CD4-positive, alpha-beta T cell (primary cell): ENCODE data around the gene DNASE1L2. TPM values are rescaled to one million over a fixed set of nuclear protein-coding genes. Genes with fewer than 3 reads are reported as not detected.
A peak's percentile ranks its signal among the peaks of the same experiment; 100 is the strongest.

Experiments used
- ATAC-seq: fragments of 200-7000 bp; cut with Tn5 transposase; one replicate; pipeline ENCODE4 v1.10.0; 2022; ENCODE audit warnings: mild to moderate bottlenecking; ENCODE audit not compliant: poor library complexity
- CTCF ChIA-PET: fragments of 350-600 bp; sonication (Branson Sonifier 250); formaldehyde crosslinking; loops from one replicate; lab custom pipeline; 2021; ENCODE audit warnings: antibody characterized with exemption, inconsistent platforms; lab: Charles Lee
- POLR2A ChIA-PET: fragments of 350-600 bp; sonication (Branson Sonifier 250); formaldehyde crosslinking; loops from one replicate; lab custom pipeline; 2021; ENCODE audit warnings: antibody characterized with exemption, inconsistent platforms; lab: Charles Lee
- DNase-seq, 14 experiments: peaks; one replicate each; pipeline ENCODE4 v3.0.0-alpha.2; 2013 to 2020; ENCODE audit warnings: mixed read lengths in 2 of 14
- H3K27ac ChIP-seq, 2 donors: one replicate each; pipeline versions ENCODE4 v1.5.1 to v1.7.0; 2013; ENCODE audit warnings: low read length in 2 of 2, low read depth in 1 of 2, mild to moderate bottlenecking in 1 of 2
- H3K27me3 ChIP-seq, 2 experiments: 1 replicate in 1 of 2; 2 replicates in 1 of 2; pipeline versions ENCODE4 v1.6.1 to v1.7.0; 2013; ENCODE audit warnings: low read length in 2 of 2, control low read depth in 1 of 2, mild to moderate bottlenecking in 1 of 2, moderate library complexity in 1 of 2; ENCODE audit not compliant: insufficient read depth in 2 of 2, control insufficient read depth in 1 of 2
- H3K36me3 ChIP-seq: one replicate; pipeline ENCODE4 v1.6.1; 2013; ENCODE audit warnings: low read length, control low read depth; ENCODE audit not compliant: insufficient read depth
- H3K4me1 ChIP-seq: one replicate; pipeline ENCODE4 v1.6.1; 2013; ENCODE audit warnings: low read length, control low read depth; ENCODE audit not compliant: insufficient read depth
- H3K4me3 ChIP-seq: one replicate; pipeline ENCODE4 v1.5.1; 2013; ENCODE audit warnings: mild to moderate bottlenecking, low read length, moderate library complexity
- H3K9me3 ChIP-seq, 2 experiments: 1 replicate in 1 of 2; 2 replicates in 1 of 2; pipeline versions ENCODE4 v1.6.1 to v1.7.0; 2013; ENCODE audit warnings: low read length in 2 of 2, mild to moderate bottlenecking in 2 of 2, control low read depth in 1 of 2, moderate library complexity in 1 of 2; ENCODE audit not compliant: control insufficient read depth in 1 of 2, insufficient read depth in 1 of 2
- H3K27ac Mint-ChIP-seq: one replicate; pipeline ENCODE4 v1.8.0; 2020; ENCODE audit warnings: mixed read lengths
- H3K27me3 Mint-ChIP-seq: one replicate; pipeline ENCODE4 v1.8.0; 2021; ENCODE audit warnings: mixed read lengths
- H3K36me3 Mint-ChIP-seq: one replicate; pipeline ENCODE4 v1.8.0; 2021; ENCODE audit warnings: low read depth, mixed read lengths
- H3K4me1 Mint-ChIP-seq: one replicate; pipeline ENCODE4 v1.8.0; 2021; ENCODE audit warnings: low read depth, mixed read lengths
- H3K4me3 Mint-ChIP-seq: one replicate; pipeline ENCODE4 v1.8.0; 2020; ENCODE audit warnings: mild to moderate bottlenecking, mixed read lengths
- H3K9me3 Mint-ChIP-seq: one replicate; pipeline ENCODE4 v1.8.0; 2020; ENCODE audit warnings: mixed read lengths
- intact Hi-C, 2 experiments: fragments of 100-400 bp; cut with DNase I in 1 of 2; cut with micrococcal nuclease in 1 of 2; formaldehyde crosslinking; loops; one replicate each; pipeline versions ENCODE4 v1.15.1 to v1.9.0; 2023 to 2025; cut with DNase I, micrococcal nuclease
- total RNA-seq, 174 experiments: library from RNA in 2 of 174; stranded (reverse) in 2 of 174; gene quantifications; one replicate each; pipeline ENCODE4 v1.2.3 and lab custom pipeline; 2021 to 2026
- TF ChIP-seq, protein P1 (sequence below): fragments of 200-600 bp; IDR thresholded peaks from one replicate; pipeline ENCODE4 v1.8.0; 2022; ENCODE audit warnings: antibody characterized with exemption, mild to moderate bottlenecking

DNASE1L2 gene
- total RNA-seq, 2 experiments from 2014 or later = 0.22 to 0.36 TPM

DNA sequence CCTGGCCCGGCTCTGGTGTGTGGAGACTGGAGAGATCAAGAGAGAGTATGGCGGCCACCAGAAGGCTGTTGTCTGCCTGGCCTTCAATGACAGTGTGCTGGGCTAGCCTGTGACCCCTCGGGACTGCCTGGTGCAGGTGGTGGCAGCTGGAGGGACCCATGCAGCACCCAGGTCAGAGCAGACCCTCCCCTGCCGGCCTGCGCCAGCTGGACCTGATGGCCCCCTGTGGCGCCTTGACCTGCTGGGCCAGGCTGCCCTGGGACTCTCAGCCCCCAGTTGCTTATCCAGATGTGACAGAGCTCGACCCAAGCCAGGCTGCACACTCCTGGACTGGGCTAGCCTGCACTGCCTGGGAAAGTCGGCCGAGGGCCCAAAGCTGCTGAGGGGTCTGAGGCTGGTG is 27.5 kb upstream of the DNASE1L2 start:
- Mint-ChIP-seq H3K27ac (no peak overlapping the region), H3K4me1 (peaks cover 24% of the 10 kb centered on the region), H3K4me3 (no peak overlapping the region), H3K36me3 (peaks cover 16% of the 10 kb centered on the region), H3K27me3 (no peaks in the 10 kb centered on the region), H3K9me3 (no peaks in the 10 kb centered on the region)
- H3K27me3 ChIP-seq = no peaks in the 10 kb centered on the region
- CTCF ChIA-PET = no interaction called here
- POLR2A ChIA-PET = no interaction called here
- TF ChIP-seq, protein P1, sequence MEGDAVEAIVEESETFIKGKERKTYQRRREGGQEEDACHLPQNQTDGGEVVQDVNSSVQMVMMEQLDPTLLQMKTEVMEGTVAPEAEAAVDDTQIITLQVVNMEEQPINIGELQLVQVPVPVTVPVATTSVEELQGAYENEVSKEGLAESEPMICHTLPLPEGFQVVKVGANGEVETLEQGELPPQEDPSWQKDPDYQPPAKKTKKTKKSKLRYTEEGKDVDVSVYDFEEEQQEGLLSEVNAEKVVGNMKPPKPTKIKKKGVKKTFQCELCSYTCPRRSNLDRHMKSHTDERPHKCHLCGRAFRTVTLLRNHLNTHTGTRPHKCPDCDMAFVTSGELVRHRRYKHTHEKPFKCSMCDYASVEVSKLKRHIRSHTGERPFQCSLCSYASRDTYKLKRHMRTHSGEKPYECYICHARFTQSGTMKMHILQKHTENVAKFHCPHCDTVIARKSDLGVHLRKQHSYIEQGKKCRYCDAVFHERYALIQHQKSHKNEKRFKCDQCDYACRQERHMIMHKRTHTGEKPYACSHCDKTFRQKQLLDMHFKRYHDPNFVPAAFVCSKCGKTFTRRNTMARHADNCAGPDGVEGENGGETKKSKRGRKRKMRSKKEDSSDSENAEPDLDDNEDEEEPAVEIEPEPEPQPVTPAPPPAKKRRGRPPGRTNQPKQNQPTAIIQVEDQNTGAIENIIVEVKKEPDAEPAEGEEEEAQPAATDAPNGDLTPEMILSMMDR = no peak
- H3K4me1 ChIP-seq = peaks cover 40% of the 10 kb centered on the region
- ATAC-seq (no peak), DNase-seq (no peak)
- peaks cover 32% of the 10 kb centered on the region for H3K36me3 ChIP-seq
- no peak overlapping the region for H3K27ac ChIP-seq
- intact Hi-C loops = loop anchor here (5.0 kb wide), 2 partner anchors 44 to 161 kb away; partner anchors contain the start of genes ECI1 (in 1 of the 2), NTHL1 (in 1 of the 2) and TSC2 (in 1 of the 2)
- no peak overlapping the region for H3K4me3 ChIP-seq
- H3K9me3 ChIP-seq = no peaks in the 10 kb centered on the region

DNA sequence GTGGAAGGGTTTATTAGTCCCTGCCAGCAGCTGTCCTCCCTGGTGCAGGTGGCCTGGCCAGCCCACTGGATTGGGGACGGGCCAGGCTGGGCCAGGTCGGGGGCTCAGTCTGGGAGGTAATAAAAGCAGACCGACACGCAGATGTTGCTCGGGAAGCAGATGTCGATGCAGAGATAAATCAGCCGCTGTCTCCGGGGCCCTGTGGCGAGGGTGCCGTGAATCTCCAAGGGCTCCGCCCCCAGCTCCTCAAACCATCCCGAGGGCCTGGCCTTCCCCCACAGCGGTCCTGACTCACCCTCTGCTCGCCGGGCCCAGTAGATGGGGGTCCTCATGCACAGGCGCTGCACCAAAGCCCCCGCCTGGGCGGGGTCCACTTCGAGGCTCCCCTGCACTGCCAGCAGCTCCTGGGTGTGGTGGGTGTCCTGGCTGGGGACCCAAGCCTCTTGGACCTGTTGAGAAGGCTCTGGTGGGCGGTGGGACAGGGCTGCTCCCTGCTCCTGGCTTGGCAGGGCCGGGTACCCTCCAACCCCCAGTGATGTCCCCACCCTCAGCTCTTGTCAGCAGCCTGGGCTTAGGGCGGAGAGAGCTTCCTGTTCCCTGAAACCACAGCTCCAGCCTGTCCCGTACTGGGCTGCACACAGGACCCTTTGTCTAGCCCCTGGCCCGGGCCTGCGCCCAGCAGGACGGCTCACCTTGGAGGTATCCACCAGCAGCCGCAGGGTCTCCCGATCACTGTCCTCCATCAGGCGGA is 26.8 kb upstream of the DNASE1L2 start:
- peaks cover 42% of the 10 kb centered on the region for H3K4me1 ChIP-seq
- Mint-ChIP-seq H3K9me3 (no peaks in the 10 kb centered on the region), H3K4me3 (peak overlapping the region; percentile 11), H3K27me3 (no peaks in the 10 kb centered on the region), H3K4me1 (peaks cover 23% of the 10 kb centered on the region), H3K27ac (no peak overlapping the region), H3K36me3 (peaks cover 16% of the 10 kb centered on the region)
- H3K36me3 ChIP-seq = peaks cover 32% of the 10 kb centered on the region
- ATAC-seq = no peak
- H3K9me3 ChIP-seq = no peaks in the 10 kb centered on the region
- POLR2A ChIA-PET = no interaction called here
- intact Hi-C loops = loop anchor here (5.0 to 10.0 kb wide), 3 partner anchors 43 to 795 kb away; partner anchors contain the start of genes ECI1 (in 1 of the 2), NTHL1 (in 1 of the 2), TSC2 (in 1 of the 2) and UNKL (in 1 of the 2)
- CTCF ChIA-PET = no interaction called here
- H3K4me3 ChIP-seq = no peak overlapping the region
- TF ChIP-seq, protein P1 = no peak
- no peaks in the 10 kb centered on the region for H3K27me3 ChIP-seq
- H3K27ac ChIP-seq = no peak overlapping the region
- no peak for DNase-seq

DNA sequence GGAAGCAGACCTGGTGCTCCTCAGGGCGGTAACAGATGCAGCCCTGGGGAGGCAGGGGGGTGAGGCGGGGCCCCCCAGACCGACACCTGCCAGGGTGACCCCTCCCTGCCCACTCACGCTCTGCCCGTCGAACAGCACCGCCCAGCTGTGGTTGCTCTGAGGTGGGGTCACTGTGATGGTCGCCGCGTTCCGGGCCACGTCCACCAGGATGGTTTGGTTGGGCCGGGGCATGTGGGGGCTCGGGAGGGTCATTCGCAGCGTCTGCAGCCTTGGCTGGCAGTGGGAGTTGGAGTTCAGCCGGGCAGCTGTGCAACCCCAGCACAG is 26.3 kb upstream of the DNASE1L2 start:
- TF ChIP-seq, protein P1 = no peak

More for the DNA sequence above, 26.3 kb upstream of the DNASE1L2 start:
- Mint-ChIP-seq H3K27me3 (no peaks in the 10 kb centered on the region), H3K4me1 (peaks cover 19% of the 10 kb centered on the region), H3K9me3 (no peaks in the 10 kb centered on the region), H3K4me3 (peak overlapping the region; percentile 11), H3K27ac (no peak overlapping the region), H3K36me3 (peaks cover 16% of the 10 kb centered on the region)
- CTCF ChIA-PET = no interaction called here
- H3K27me3 ChIP-seq = no peaks in the 10 kb centered on the region
- peaks cover 37% of the 10 kb centered on the region for H3K4me1 ChIP-seq
- DNase-seq = no peak
- no peak overlapping the region for H3K27ac ChIP-seq
- no peak overlapping the region for H3K4me3 ChIP-seq
- H3K9me3 ChIP-seq = no peaks in the 10 kb centered on the region
- POLR2A ChIA-PET = no interaction called here
- peaks cover 32% of the 10 kb centered on the region for H3K36me3 ChIP-seq
- no peak for ATAC-seq
- intact Hi-C loops = loop anchor here in 1 of 2 experiments (10.0 kb wide), 1 partner anchor 795 kb away; the partner anchor contains the start of gene UNKL
